H9 (cell line): ENCODE results near the gene RAB33A. TPM values are rescaled to one million over a fixed set of nuclear protein-coding genes. Genes with fewer than 3 reads are reported as not detected.

Source experiments
- DNase-seq: peaks from one replicate; pipeline ENCODE4 v3.0.0-alpha.2; 2017
- H2AFZ ChIP-seq: one replicate; pipeline ENCODE4 v1.6.1; 2013; ENCODE audit warnings: mild to moderate bottlenecking, low read length, control low read depth, moderate library complexity
- H2AK5ac ChIP-seq: 2 replicates; pipeline ENCODE4 v1.6.1; 2013; ENCODE audit warnings: low read length, control low read depth, mixed read lengths; ENCODE audit not compliant: insufficient read length
- H2BK120ac ChIP-seq: one replicate; pipeline ENCODE4 v1.6.1; 2013; ENCODE audit warnings: low read depth, mild to moderate bottlenecking, low read length, control low read depth, inconsistent platforms; ENCODE audit not compliant: poor library complexity, severe bottlenecking
- H2BK12ac ChIP-seq: 2 replicates; pipeline ENCODE4 v1.6.1; 2013; ENCODE audit warnings: low read length, control low read depth, mixed read lengths, low read depth; ENCODE audit not compliant: insufficient read length
- H2BK15ac ChIP-seq: 2 replicates; pipeline ENCODE4 v1.6.1; 2013; ENCODE audit warnings: low read depth, low read length, control low read depth
- H2BK20ac ChIP-seq: one replicate; pipeline ENCODE4 v1.6.1; 2013; ENCODE audit warnings: low read depth, mild to moderate bottlenecking, low read length, control low read depth, inconsistent platforms; ENCODE audit not compliant: poor library complexity, severe bottlenecking
- H2BK5ac ChIP-seq: 2 replicates; pipeline ENCODE4 v1.6.1; 2013; ENCODE audit warnings: low read length, control low read depth, mixed read lengths; ENCODE audit not compliant: insufficient read length
- H3K14ac ChIP-seq: 2 replicates; pipeline ENCODE4 v1.6.1; 2013; ENCODE audit warnings: low read length, control low read depth; ENCODE audit not compliant: insufficient read depth
- H3K18ac ChIP-seq: 2 replicates; pipeline ENCODE4 v1.6.1; 2013; ENCODE audit warnings: low read depth, mild to moderate bottlenecking, mixed read lengths, low read length, control low read depth; ENCODE audit not compliant: insufficient read length
- H3K23ac ChIP-seq: 2 replicates; pipeline ENCODE4 v1.6.1; 2013; ENCODE audit warnings: low read length, control low read depth, mixed read lengths, low read depth; ENCODE audit not compliant: insufficient read length
- H3K23me2 ChIP-seq: 2 replicates; pipeline ENCODE4 v1.6.1; 2013; ENCODE audit warnings: low read depth, mild to moderate bottlenecking, mixed read lengths, low read length, control low read depth; ENCODE audit not compliant: insufficient read length, poor library complexity, severe bottlenecking
- H3K27ac ChIP-seq: 2 replicates; pipeline ENCODE4 v1.5.1; 2013; ENCODE audit warnings: low read length, control low read depth, mixed read lengths, low read depth; ENCODE audit not compliant: insufficient read length
- H3K27me3 ChIP-seq: 2 replicates; pipeline ENCODE4 v1.6.1; 2013; ENCODE audit warnings: low read length, control low read depth, inconsistent platforms; ENCODE audit not compliant: insufficient read depth
- H3K4ac ChIP-seq: 2 replicates; pipeline ENCODE4 v1.6.1; 2013; ENCODE audit warnings: low read depth, mild to moderate bottlenecking, control low read depth, inconsistent platforms, low read length, moderate library complexity
- H3K4me1 ChIP-seq: 2 replicates; pipeline ENCODE4 v1.6.1; 2013; ENCODE audit warnings: low read length, control low read depth, inconsistent platforms; ENCODE audit not compliant: insufficient read depth
- H3K4me2 ChIP-seq: 2 replicates; pipeline ENCODE4 v1.6.1; 2013; ENCODE audit warnings: low read length, control low read depth, mixed read lengths; ENCODE audit not compliant: insufficient read length, insufficient read depth
- H3K56ac ChIP-seq: 2 replicates; pipeline ENCODE4 v1.6.1; 2013; ENCODE audit warnings: low read depth, mild to moderate bottlenecking, mixed read lengths, low read length, control low read depth; ENCODE audit not compliant: insufficient read length
- H3K79me1 ChIP-seq: 2 replicates; pipeline ENCODE4 v1.6.1; 2013; ENCODE audit warnings: low read depth, mild to moderate bottlenecking, moderate library complexity, low read length, control low read depth, inconsistent platforms; ENCODE audit not compliant: insufficient read depth, poor library complexity, severe bottlenecking
- H3K79me2 ChIP-seq: 2 replicates; pipeline ENCODE4 v1.6.1; 2013; ENCODE audit warnings: low read length, control low read depth, inconsistent platforms; ENCODE audit not compliant: insufficient read depth
- H3K9ac ChIP-seq: 2 replicates; pipeline ENCODE4 v1.6.1; 2013; ENCODE audit warnings: low read length, control low read depth, mixed read lengths; ENCODE audit not compliant: insufficient read length; ENCODE audit errors: extremely low read depth
- H3K9me3 ChIP-seq: one replicate; pipeline ENCODE4 v1.6.1; 2013; ENCODE audit warnings: low read depth, low read length, inconsistent platforms; ENCODE audit not compliant: control insufficient read depth
- H3T11ph ChIP-seq: one replicate; pipeline ENCODE4 v1.6.1; 2013; ENCODE audit warnings: mild to moderate bottlenecking, low read length, control low read depth, inconsistent platforms
- H4K20me1 ChIP-seq: one replicate; pipeline ENCODE4 v1.6.1; 2013; ENCODE audit not compliant: control insufficient read depth, insufficient read length, insufficient read depth
- H4K5ac ChIP-seq: 2 replicates; pipeline ENCODE4 v1.6.1; 2013; ENCODE audit warnings: low read depth, mild to moderate bottlenecking, mixed read lengths, low read length, control low read depth; ENCODE audit not compliant: insufficient read length
- H4K8ac ChIP-seq: replicated peaks from 2 replicates; pipeline ENCODE4 v1.6.1; 2013; ENCODE audit warnings: low read length, control low read depth, mixed read lengths, low read depth; ENCODE audit not compliant: insufficient read length
- H4K91ac ChIP-seq: 2 replicates; pipeline ENCODE4 v1.6.1; 2013; ENCODE audit warnings: low read depth, mild to moderate bottlenecking, moderate library complexity, mixed read lengths, low read length, control low read depth; ENCODE audit not compliant: insufficient read length
- H3K27ac Mint-ChIP-seq, 3 experiments: 2 replicates in 2 of 3; 3 replicates in 1 of 3; pipeline ENCODE4 v1.8.0; 2020 to 2021; ENCODE audit warnings: mixed read lengths in 3 of 3, mild to moderate bottlenecking in 1 of 3, moderate library complexity in 1 of 3
- H3K27me3 Mint-ChIP-seq: 2 replicates; pipeline ENCODE4 v1.8.0; 2021; ENCODE audit warnings: low read depth, mild to moderate bottlenecking, moderate library complexity, mixed read lengths
- H3K36me3 Mint-ChIP-seq, 3 experiments: 2 replicates in 2 of 3; 3 replicates in 1 of 3; pipeline ENCODE4 v1.8.0; 2020 to 2021; ENCODE audit warnings: low read depth in 3 of 3, mixed read lengths in 3 of 3; ENCODE audit not compliant: insufficient read depth in 1 of 3
- H3K4me1 Mint-ChIP-seq, 2 experiments: 2 replicates each; pipeline ENCODE4 v1.8.0; 2020; ENCODE audit warnings: mixed read lengths in 2 of 2
- H3K4me3 Mint-ChIP-seq, 2 experiments: 2 replicates in 1 of 2; 3 replicates in 1 of 2; pipeline ENCODE4 v1.8.0; 2020 to 2021; ENCODE audit warnings: mild to moderate bottlenecking in 2 of 2, mixed read lengths in 2 of 2, moderate library complexity in 1 of 2
- H3K9me3 Mint-ChIP-seq, 2 experiments: 2 replicates in 1 of 2; 3 replicates in 1 of 2; pipeline ENCODE4 v1.8.0; 2020; ENCODE audit warnings: mild to moderate bottlenecking in 2 of 2, mixed read lengths in 2 of 2, moderate library complexity in 1 of 2
- WGBS: extraction: QIAGEN DNeasy Blood & Tissue Kit; methylation state at CpG from one replicate; pipeline ENCODE4 v1.1.7; 2013; ENCODE audit warnings: missing lambda C conversion rate, low lambda C conversion rate, mixed read lengths; ENCODE audit not compliant: insufficient read length; ENCODE audit errors: extremely low coverage; 5-methylcytosine and 5-hydroxymethylcytosine counted together
- total RNA-seq: library from RNA; stranded (reverse); gene quantifications from 2 replicates; pipeline ENCODE4 v1.2.1, GENCODE V29; 2021
- TF ChIP-seq, protein P1 (sequence below): fragments of 200-600 bp; sonication (generic); conservative IDR thresholded peaks from 3 replicates; pipeline ENCODE4 v1.8.0; 2021; ENCODE audit warnings: antibody characterized with exemption, mild to moderate bottlenecking

The RAB33A gene
- total RNA-seq, 1 experiment from 2014 or later: 0.59 TPM

DNA sequence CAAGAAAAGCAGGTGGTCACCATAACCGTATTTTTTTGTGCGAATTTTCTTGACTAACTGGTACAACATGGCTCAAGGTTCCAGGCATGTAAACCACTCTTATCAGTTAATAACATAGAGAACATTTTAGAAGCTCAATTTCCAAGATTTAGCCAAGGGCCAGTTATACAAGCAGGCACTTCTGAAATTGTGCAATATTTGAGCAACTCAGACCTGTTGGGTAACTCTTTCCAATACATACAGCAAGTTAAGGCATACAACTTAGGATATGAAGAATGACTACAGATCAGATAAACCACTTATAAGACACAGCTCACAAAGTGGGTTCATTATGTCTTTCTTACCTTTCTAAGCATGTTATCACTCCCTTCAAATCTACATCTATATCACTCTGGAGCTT is 53.0 kb downstream of the RAB33A start:
- H3K4me1 ChIP-seq: no peaks in the 10 kb centered on the region
- no peaks in the 10 kb centered on the region for H3K27me3 ChIP-seq
- peaks cover 0 to 22% of the 10 kb centered on the region in 2 experiments; a peak in 1 of 5 replicates for H3K9me3 Mint-ChIP-seq
- no CpG with 5 or more reads among the region's 2 CpGs for WGBS
- H4K91ac ChIP-seq: no peak overlapping the region
- no peak overlapping the region for H3K14ac ChIP-seq
- H2BK12ac ChIP-seq: no peak overlapping the region
- H4K8ac ChIP-seq: no peak overlapping the region
- no peaks in the 10 kb centered on the region for H3K23me2 ChIP-seq
- H3K9me3 ChIP-seq: peaks cover 6% of the 10 kb centered on the region
- H2AFZ ChIP-seq: no peak overlapping the region
- no peak overlapping the region for H3K4me3 Mint-ChIP-seq
- no peak overlapping the region for H3T11ph ChIP-seq
- no peak overlapping the region for H2BK5ac ChIP-seq
- H2BK20ac ChIP-seq: no peak overlapping the region
- no peak overlapping the region for H3K27ac Mint-ChIP-seq
- H4K5ac ChIP-seq: no peak overlapping the region
- no peaks in the 10 kb centered on the region for H3K4me1 Mint-ChIP-seq
- TF ChIP-seq, protein P1, sequence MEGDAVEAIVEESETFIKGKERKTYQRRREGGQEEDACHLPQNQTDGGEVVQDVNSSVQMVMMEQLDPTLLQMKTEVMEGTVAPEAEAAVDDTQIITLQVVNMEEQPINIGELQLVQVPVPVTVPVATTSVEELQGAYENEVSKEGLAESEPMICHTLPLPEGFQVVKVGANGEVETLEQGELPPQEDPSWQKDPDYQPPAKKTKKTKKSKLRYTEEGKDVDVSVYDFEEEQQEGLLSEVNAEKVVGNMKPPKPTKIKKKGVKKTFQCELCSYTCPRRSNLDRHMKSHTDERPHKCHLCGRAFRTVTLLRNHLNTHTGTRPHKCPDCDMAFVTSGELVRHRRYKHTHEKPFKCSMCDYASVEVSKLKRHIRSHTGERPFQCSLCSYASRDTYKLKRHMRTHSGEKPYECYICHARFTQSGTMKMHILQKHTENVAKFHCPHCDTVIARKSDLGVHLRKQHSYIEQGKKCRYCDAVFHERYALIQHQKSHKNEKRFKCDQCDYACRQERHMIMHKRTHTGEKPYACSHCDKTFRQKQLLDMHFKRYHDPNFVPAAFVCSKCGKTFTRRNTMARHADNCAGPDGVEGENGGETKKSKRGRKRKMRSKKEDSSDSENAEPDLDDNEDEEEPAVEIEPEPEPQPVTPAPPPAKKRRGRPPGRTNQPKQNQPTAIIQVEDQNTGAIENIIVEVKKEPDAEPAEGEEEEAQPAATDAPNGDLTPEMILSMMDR: no peak
- H3K79me2 ChIP-seq: no peaks in the 10 kb centered on the region
- H2BK15ac ChIP-seq: no peak overlapping the region
- no peaks in the 10 kb centered on the region for H3K27me3 Mint-ChIP-seq
- no peak overlapping the region for H2BK120ac ChIP-seq
- no peaks in the 10 kb centered on the region for H3K79me1 ChIP-seq
- H2AK5ac ChIP-seq: no peak overlapping the region
- H3K27ac ChIP-seq: no peak overlapping the region
- no peak overlapping the region for H3K4ac ChIP-seq
- H3K36me3 Mint-ChIP-seq: peaks cover 12 to 44% (median 30%) of the 10 kb centered on the region in 3 experiments; a peak in 6 of 7 replicates
- H3K56ac ChIP-seq: no peak overlapping the region
- no peaks in the 10 kb centered on the region for H4K20me1 ChIP-seq
- H3K9ac ChIP-seq: no peak overlapping the region
- no peak overlapping the region for H3K18ac ChIP-seq
- DNase-seq: no peak
- no peak overlapping the region for H3K23ac ChIP-seq
- no peak overlapping the region for H3K4me2 ChIP-seq
